BLaER1 (cell line): ENCODE results near the gene PTTG1IP.

Source experiments
- H3K27ac ChIP-seq: shearing (Covaris generic); formaldehyde crosslinking; 2 replicates; pipeline ENCODE4 v1.8.1; 2022
- H3K27me3 ChIP-seq: shearing (Covaris generic); formaldehyde crosslinking; 2 replicates; pipeline ENCODE4 v1.8.1; 2022
- H3K36me3 ChIP-seq: shearing (Covaris generic); formaldehyde crosslinking; 2 replicates; pipeline ENCODE4 v1.8.1; 2022
- H3K4me1 ChIP-seq: shearing (Covaris generic); formaldehyde crosslinking; 2 replicates; pipeline ENCODE4 v1.8.1; 2022
- H3K4me2 ChIP-seq: shearing (Covaris generic); formaldehyde crosslinking; 2 replicates; pipeline ENCODE4 v1.8.1; 2022
- H3K4me3 ChIP-seq: shearing (Covaris generic); formaldehyde crosslinking; 2 replicates; pipeline ENCODE4 v1.8.1; 2022
- H3K9ac ChIP-seq: shearing (Covaris generic); formaldehyde crosslinking; 2 replicates; pipeline ENCODE4 v1.8.1; 2022
- H3K9me3 ChIP-seq: shearing (Covaris generic); formaldehyde crosslinking; 2 replicates; pipeline ENCODE4 v1.8.1; 2022
- H4K20me1 ChIP-seq: shearing (Covaris generic); formaldehyde crosslinking; 2 replicates; pipeline ENCODE4 v1.8.1; 2022
- Cebpa-rat ChIP-seq: shearing (Covaris generic); IDR thresholded peaks from 2 replicates; pipeline ENCODE4 v1.8.1; 2022

Gene PTTG1IP

GRCh38 chr21:44822484-44823178, 50.9 kb downstream of the PTTG1IP start:
- Histone ChIP-seq H3K9me3 (peaks cover 70% of the 10 kb centered on the region), H4K20me1 (no peaks in the 10 kb centered on the region), H3K9ac (no peak overlapping the region), H3K4me3 (no peak overlapping the region), H3K27ac (no peak overlapping the region), H3K27me3 (no peaks in the 10 kb centered on the region), H3K4me2 (no peak overlapping the region), H3K4me1 (peaks cover 12% of the 10 kb centered on the region), H3K36me3 (no peaks in the 10 kb centered on the region)
- no peak for TF ChIP-seq Cebpa-rat

GRCh38 chr21:44820851-44821250, 52.6 kb downstream of the PTTG1IP start:
- peaks cover 52% of the 10 kb centered on the region for H3K9me3 ChIP-seq
- H3K27ac ChIP-seq: no peak overlapping the region
- H4K20me1 ChIP-seq: peaks cover 17% of the 10 kb centered on the region
- H3K4me2 ChIP-seq: no peak overlapping the region
- H3K27me3 ChIP-seq: no peaks in the 10 kb centered on the region
- no peak overlapping the region for H3K9ac ChIP-seq
- 0 out of 2 replicates have a peak, but pooled peaks cover 4% of the 10 kb centered on the region for H3K36me3 ChIP-seq
- H3K4me3 ChIP-seq: no peak overlapping the region
- no peak for TF ChIP-seq Cebpa-rat
- peaks cover 26% of the 10 kb centered on the region for H3K4me1 ChIP-seq

GRCh38 chr21:44819283-44820243, 53.9 kb downstream of the PTTG1IP start:
- Histone ChIP-seq H3K4me2 (peak overlapping the region; percentile 88), H3K27ac (no peak overlapping the region), H3K27me3 (no peaks in the 10 kb centered on the region), H3K4me1 (peaks cover 39% of the 10 kb centered on the region), H4K20me1 (peaks cover 30% of the 10 kb centered on the region), H3K36me3 (0 out of 2 replicates have a peak, but pooled peaks cover 8% of the 10 kb centered on the region), H3K9me3 (peaks cover 47% of the 10 kb centered on the region), H3K4me3 (no peak overlapping the region), H3K9ac (no peak overlapping the region)
- TF ChIP-seq Cebpa-rat: no peak

- Histone ChIP-seq H4K20me1 (peaks cover 39% of the 10 kb centered on the region), H3K4me1 (peaks cover 49% of the 10 kb centered on the region), H3K36me3 (peaks cover 11% of the 10 kb centered on the region), H3K9ac (peak overlapping the region; percentile 95), H3K4me3 (peak overlapping the region; percentile 86), H3K4me2 (peak overlapping the region; percentile 88), H3K27me3 (no peaks in the 10 kb centered on the region), H3K9me3 (peaks cover 37% of the 10 kb centered on the region), H3K27ac (peak overlapping the region; percentile 98)
- TF ChIP-seq Cebpa-rat: no peak
Measured at GRCh38 chr21:44818640-44819011, 54.9 kb downstream of the PTTG1IP start.

- no peaks in the 10 kb centered on the region for H3K27me3 ChIP-seq
- H3K4me3 ChIP-seq: peak within 1 kb of the TSS; percentile 86
- H3K27ac ChIP-seq: peak within 1 kb of the TSS; percentile 98
- peak within 1 kb of the TSS; percentile 95 for H3K9ac ChIP-seq
- H4K20me1 ChIP-seq: peaks cover 45% of the 10 kb centered on the region
- peaks cover 54% of the 10 kb centered on the region for H3K4me1 ChIP-seq
- peak within 1 kb of the TSS; percentile 89 for H3K4me2 ChIP-seq
- H3K36me3 ChIP-seq: peaks cover 15% of the 10 kb centered on the region
- peaks cover 32% of the 10 kb centered on the region for H3K9me3 ChIP-seq
- TF ChIP-seq Cebpa-rat: no peak
Measured at GRCh38 chr21:44817914-44818639, 55.4 kb downstream of the PTTG1IP start, which contains the start of gene SUMO3. SUMO3 (minus strand) TSS chr21:44818062; CDS start chr21:44817968, 94 bp downstream.

- peak overlapping the region; percentile 95 for H3K9ac ChIP-seq
- no peaks in the 10 kb centered on the region for H3K27me3 ChIP-seq
- peak overlapping the region; percentile 98 for H3K27ac ChIP-seq
- H3K4me1 ChIP-seq: peaks cover 60% of the 10 kb centered on the region
- peaks cover 51% of the 10 kb centered on the region for H4K20me1 ChIP-seq
- peak overlapping the region; percentile 89 for H3K4me2 ChIP-seq
- H3K9me3 ChIP-seq: peaks cover 26% of the 10 kb centered on the region
- TF ChIP-seq Cebpa-rat: no peak
- peaks cover 15% of the 10 kb centered on the region for H3K36me3 ChIP-seq
- peak overlapping the region; percentile 86 for H3K4me3 ChIP-seq
Measured at GRCh38 chr21:44817506-44817880, 56.0 kb downstream of the PTTG1IP start.

GRCh38 chr21:44816761-44817505, 56.6 kb downstream of the PTTG1IP start:
- peaks cover 66% of the 10 kb centered on the region for H3K4me1 ChIP-seq
- peak overlapping the region; percentile 89 for H3K4me2 ChIP-seq
- H3K36me3 ChIP-seq: peaks cover 15% of the 10 kb centered on the region
- TF ChIP-seq Cebpa-rat: no peak
- H3K9ac ChIP-seq: peak overlapping the region; percentile 95
- peak overlapping the region; percentile 86 for H3K4me3 ChIP-seq
- no peaks in the 10 kb centered on the region for H3K27me3 ChIP-seq
- H3K9me3 ChIP-seq: peaks cover 20% of the 10 kb centered on the region
- H4K20me1 ChIP-seq: peaks cover 56% of the 10 kb centered on the region
- no peak overlapping the region for H3K27ac ChIP-seq

- no peak for TF ChIP-seq Cebpa-rat
- H3K9ac ChIP-seq: no peak overlapping the region
- H3K27me3 ChIP-seq: no peaks in the 10 kb centered on the region
- 0 out of 2 replicates have a peak overlapping the region, but pooled peaks have one; percentile 11 for H3K27ac ChIP-seq
- H3K4me2 ChIP-seq: peak overlapping the region; percentile 89
- H3K4me1 ChIP-seq: peaks cover 74% of the 10 kb centered on the region
- peaks cover 21% of the 10 kb centered on the region for H3K36me3 ChIP-seq
- peaks cover 65% of the 10 kb centered on the region for H4K20me1 ChIP-seq
- H3K9me3 ChIP-seq: peaks cover 11% of the 10 kb centered on the region
- 0 out of 2 replicates have a peak overlapping the region, but pooled peaks have one; percentile 11 for H3K4me3 ChIP-seq
Measured at GRCh38 chr21:44815852-44816628, 57.5 kb downstream of the PTTG1IP start.
